Measurements from ENCODE around the gene NPFFR1. TPM values are rescaled to one million over a fixed set of nuclear protein-coding genes. Genes with fewer than 3 reads are reported as not detected.

Gene NPFFR1
- total RNA-seq, 2 experiments from 2014 or later, result not detected

- no TSS peak for BruUV-seq (replicated peaks)
- no peak for DNase-seq (ENCODE audit: low spot score)
- intact Hi-C loops (cut with micrococcal nuclease; ENCODE audit: unreplicated experiment), result loop anchor here (5.0 kb wide), 1 partner anchor 43 kb away; no protein-coding TSS in a partner anchor
- H3K4me2 ChIP-seq (ENCODE audit: low read length), result no peak overlapping the region
- no peaks in the 10 kb centered on the region for H3K9me2 ChIP-seq (ENCODE audit: insufficient read depth, low read length)
- H3K79me2 ChIP-seq (ENCODE audit: insufficient read depth, low read depth, low read length), result no peaks in the 10 kb centered on the region
- no peaks in the 10 kb centered on the region for H4K20me1 ChIP-seq (ENCODE audit: insufficient read depth, low read length)
- no peak overlapping the region for H2AFZ ChIP-seq (ENCODE audit: low read length)
- TF ChIP-seq CTCF (conservative IDR thresholded peaks at IDR 0.05; ENCODE audit: low read length) (no peak), EZH2phosphoT487 (IDR thresholded peaks at IDR 0.05; ENCODE audit: borderline replicate concordance, low read depth, low read length) (no peak)
- peaks cover 42% of the 10 kb centered on the region for H3K4me1 ChIP-seq (ENCODE audit: insufficient read depth, low read length, poor library complexity, severe bottlenecking)
- ChIA-PET POLR2A (no interaction called here), CTCF (ENCODE audit: unreplicated experiment) (no interaction called here)
- no peak overlapping the region for H3K4me3 ChIP-seq (ENCODE audit: low read depth, low read length, poor library complexity, severe bottlenecking)
- H3K27ac ChIP-seq (ENCODE audit: low read depth, low read length, poor library complexity, severe bottlenecking), result no peak overlapping the region
- peaks cover 6% of the 10 kb centered on the region; the same call in 1 of the 2 replicates for H3K9me3 ChIP-seq (ENCODE audit: low read length)
- H3K36me3 ChIP-seq (ENCODE audit: insufficient read depth, low read length), result no peaks in the 10 kb centered on the region
Measured at GRCh38 chr10:70274643-70275042, 9.2 kb downstream of the NPFFR1 start.

- Histone ChIP-seq H3K4me1 (ENCODE audit: insufficient read depth, low read length, poor library complexity, severe bottlenecking) (peaks cover 35% of the 10 kb centered on the region), H4K20me1 (ENCODE audit: insufficient read depth, low read length) (no peaks in the 10 kb centered on the region), H3K4me3 (ENCODE audit: low read depth, low read length, poor library complexity, severe bottlenecking) (peak overlapping the region; percentile 32), H2AFZ (ENCODE audit: low read length) (peak overlapping the region; percentile 94), H3K9me3 (ENCODE audit: low read length) (peaks cover 6% of the 10 kb centered on the region; the same call in 1 of the 2 replicates), H3K4me2 (ENCODE audit: low read length) (peak overlapping the region; percentile 74), H3K27ac (ENCODE audit: low read depth, low read length, poor library complexity, severe bottlenecking) (peak overlapping the region; percentile 31), H3K9me2 (ENCODE audit: insufficient read depth, low read length) (no peaks in the 10 kb centered on the region), H3K36me3 (ENCODE audit: insufficient read depth, low read length) (no peaks in the 10 kb centered on the region), H3K79me2 (ENCODE audit: insufficient read depth, low read depth, low read length) (no peaks in the 10 kb centered on the region)
- DNase-seq (ENCODE audit: low spot score), result peak; percentile 73
- no peak for TF ChIP-seq EZH2phosphoT487 (IDR thresholded peaks at IDR 0.05; ENCODE audit: borderline replicate concordance, low read depth, low read length)
- peak; percentile 87 for TF ChIP-seq CTCF (conservative IDR thresholded peaks at IDR 0.05; ENCODE audit: low read length)
- intact Hi-C loops (cut with micrococcal nuclease; ENCODE audit: unreplicated experiment), result loop anchor here (1.0 to 5.0 kb wide), 2 partner anchors 44 to 58 kb away; no protein-coding TSS in a partner anchor
- ChIA-PET POLR2A (interaction anchor here (0.6 to 1.6 kb wide), 6 partner anchors 9 to 1849 kb away, joined by 3 to 5 read pairs (median 4); no protein-coding TSS in a partner anchor), CTCF (ENCODE audit: unreplicated experiment) (interaction anchor here (0.6 to 1.3 kb wide), 6 partner anchors 9 to 75 kb away, joined by 3 to 6 read pairs (median 3); no protein-coding TSS in a partner anchor)
- no TSS peak for BruUV-seq (replicated peaks)
Measured at GRCh38 chr10:70272925-70273316, 10.9 kb downstream of the NPFFR1 start.
